Liver (tissue), 9 donors: ENCODE results near the gene TMED3. TPM values are rescaled to one million over a fixed set of nuclear protein-coding genes. Genes with fewer than 3 reads are reported as not detected.

ENCODE experiments used
- DNase-seq: peaks from one replicate; pipeline ENCODE4 v3.0.0-alpha.2; 2017; ENCODE audit warnings: low spot score
- H3K27ac ChIP-seq, 2 donors: one replicate each; pipeline ENCODE4 v1.7.0; 2013; ENCODE audit warnings: inconsistent platforms in 2 of 2, low read length in 2 of 2, control low read depth in 1 of 2, low read depth in 1 of 2, mild to moderate bottlenecking in 1 of 2
- H3K27me3 ChIP-seq, 4 donors: one replicate each; pipeline versions ENCODE4 v1.6.1 to v1.7.0; 2013; ENCODE audit warnings: low read length in 3 of 4, inconsistent platforms in 1 of 4, mild to moderate bottlenecking in 1 of 4, moderate library complexity in 1 of 4; ENCODE audit not compliant: control insufficient read depth in 4 of 4, insufficient read depth in 4 of 4
- H3K36me3 ChIP-seq, 4 donors: one replicate each; pipeline versions ENCODE4 v1.6.1 to v1.7.0; 2013; ENCODE audit warnings: low read length in 3 of 4, mild to moderate bottlenecking in 3 of 4, low read depth in 1 of 4, moderate library complexity in 1 of 4; ENCODE audit not compliant: control insufficient read depth in 4 of 4, insufficient read depth in 3 of 4
- H3K4me1 ChIP-seq, 4 donors: one replicate each; pipeline versions ENCODE4 v1.6.1 to v1.7.0; 2013; ENCODE audit warnings: low read length in 3 of 4, mild to moderate bottlenecking in 3 of 4, moderate library complexity in 1 of 4; ENCODE audit not compliant: control insufficient read depth in 4 of 4, insufficient read depth in 4 of 4
- H3K4me3 ChIP-seq, 3 donors: one replicate each; pipeline versions ENCODE4 v1.6.1 to v1.7.0; 2013; ENCODE audit warnings: low read length in 3 of 3, control low read depth in 1 of 3, low read depth in 1 of 3, mild to moderate bottlenecking in 1 of 3
- H3K9ac ChIP-seq, 2 donors: one replicate each; pipeline ENCODE4 v1.7.0; 2013; ENCODE audit warnings: low read length in 2 of 2, mild to moderate bottlenecking in 2 of 2, moderate library complexity in 2 of 2, control low read depth in 1 of 2, low read depth in 1 of 2
- H3K9me3 ChIP-seq, 4 donors: one replicate each; pipeline versions ENCODE4 v1.6.1 to v1.7.0; 2013; ENCODE audit warnings: low read length in 3 of 4; ENCODE audit not compliant: control insufficient read depth in 4 of 4
- ATF3 ChIP-seq: IDR thresholded peaks from 2 replicates; pipeline ENCODE4 v1.6.1; 2016; ENCODE audit warnings: antibody characterized with exemption
- FOXA1 ChIP-seq: IDR thresholded peaks from 2 replicates; pipeline ENCODE4 v1.6.1; 2016; ENCODE audit warnings: antibody characterized with exemption
- GABPA ChIP-seq, 2 donors: IDR thresholded peaks in 1 of 2; conservative IDR thresholded peaks in 1 of 2; 2 replicates each; pipeline ENCODE4 v1.6.1; 2016; ENCODE audit warnings: antibody characterized with exemption in 2 of 2, mild to moderate bottlenecking in 1 of 2, moderate library complexity in 1 of 2
- HNF4G ChIP-seq: IDR thresholded peaks from 2 replicates; pipeline ENCODE4 v1.6.1; 2016; ENCODE audit warnings: antibody characterized with exemption
- JUND ChIP-seq, 2 donors: IDR thresholded peaks; 2 replicates each; pipeline ENCODE4 v1.6.1; 2016; ENCODE audit warnings: antibody characterized with exemption in 2 of 2
- NR2F2 ChIP-seq: IDR thresholded peaks from 2 replicates; pipeline ENCODE4 v1.6.1; 2016; ENCODE audit warnings: antibody characterized with exemption
- RAD21 ChIP-seq, 2 donors: IDR thresholded peaks; 2 replicates each; pipeline ENCODE4 v1.6.1; 2016; ENCODE audit warnings: antibody characterized with exemption in 2 of 2, mild to moderate bottlenecking in 2 of 2
- REST ChIP-seq: IDR thresholded peaks from 2 replicates; pipeline ENCODE4 v1.6.1; 2016; ENCODE audit warnings: antibody characterized with exemption, mild to moderate bottlenecking
- RXRA ChIP-seq, 2 donors: IDR thresholded peaks; 2 replicates each; pipeline ENCODE4 v1.6.1; 2017 to 2018; ENCODE audit warnings: antibody characterized with exemption in 2 of 2, mild to moderate bottlenecking in 1 of 2
- WGBS: extraction: QIAGEN DNeasy Blood & Tissue Kit; methylation state at CpG from one replicate; pipeline ENCODE4 v1.1.7; 2013; 5-methylcytosine and 5-hydroxymethylcytosine counted together
- polyA plus RNA-seq, 2 donors: library from polyadenylated mRNA; stranded (reverse) in 1 of 2; unstranded in 1 of 2; fragments of 200-250 nt in 1 of 2; fragments of >200 nt in 1 of 2; fragmentation: Nextera tagmentation in 1 of 2; extraction: Ambion mirVana in 1 of 2; gene quantifications; one replicate each; pipeline versions ENCODE4 v1.2.1 to v1.2.3, GENCODE V29; 2013 to 2015
- total RNA-seq, 2 donors: library from RNA; depleted of rRNA; stranded (reverse); fragments of >200 nt; gene quantifications; one replicate each; pipeline ENCODE4 v1.2.3, GENCODE V29; 2014
- TF ChIP-seq, protein P1 (sequence below): IDR thresholded peaks from 2 replicates; pipeline ENCODE4 v1.6.1; 2016; ENCODE audit warnings: antibody characterized with exemption
- TF ChIP-seq, protein P2 (sequence below): IDR thresholded peaks from 2 replicates; pipeline ENCODE4 v1.6.1; 2016; ENCODE audit warnings: antibody characterized with exemption
- donor health status: healthy.
- donor health status: healthy.
- donor health status: healthy.
- donor health status: healthy.
- donor health status: healthy.

TMED3 gene
- total and polyA plus RNA-seq, 4 donors: 11.0 to 28.1 (median 14.0) TPM

DNA sequence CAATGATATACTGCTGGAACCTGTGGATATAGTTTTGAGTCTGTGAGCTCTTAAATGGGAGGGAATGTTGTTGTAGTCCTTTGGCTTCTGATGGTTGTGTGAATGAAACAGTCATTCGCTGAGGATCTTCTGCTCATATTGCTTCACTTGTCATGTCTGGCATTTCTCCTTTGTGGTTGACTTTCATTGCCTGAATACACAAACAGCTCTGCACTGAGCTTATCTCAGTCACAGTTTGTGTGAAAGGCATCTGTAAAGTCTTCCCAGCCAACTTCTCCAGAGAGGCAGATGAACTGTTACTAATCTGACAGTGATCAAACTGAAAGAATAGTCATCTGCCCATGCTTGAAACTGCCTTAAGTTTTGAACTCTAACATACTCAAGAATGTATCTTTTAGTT lies 59.8 kb downstream of the TMED3 start:
- Histone ChIP-seq H3K4me3 (no peak overlapping the region), H3K4me1 (no peaks in the 10 kb centered on the region), H3K27me3 (no peaks in the 10 kb centered on the region), H3K9ac (no peak overlapping the region), H3K9me3 (no peaks in the 10 kb centered on the region), H3K27ac (no peak overlapping the region), H3K36me3 (no peaks in the 10 kb centered on the region)
- no peak for DNase-seq
- TF ChIP-seq HNF4G (no peak), JUND (IDR thresholded peaks at IDR 0.05) (no peak), NR2F2 (no peak), RXRA (IDR thresholded peaks at IDR 0.05) (no peak), GABPA (IDR thresholded peaks at IDR 0.05 in 1 of 2, conservative IDR thresholded peaks at IDR 0.05 in 1 of 2) (no peak), RAD21 (IDR thresholded peaks at IDR 0.05) (no peak)
- WGBS: 67% methylated on average over 1 of the region's 1 CpG

- Histone ChIP-seq H3K9me3 (no peaks in the 10 kb centered on the region), H3K27me3 (no peaks in the 10 kb centered on the region), H3K4me1 (no peaks in the 10 kb centered on the region), H3K36me3 (no peaks in the 10 kb centered on the region), H3K4me3 (no peak overlapping the region), H3K27ac (no peak overlapping the region), H3K9ac (no peak overlapping the region)
- WGBS: 98% methylated on average over 1 of the region's 1 CpG
- no peak for TF ChIP-seq ATF3
- no peak for TF ChIP-seq RXRA (IDR thresholded peaks at IDR 0.05)
- DNase-seq: no peak
Measured at GRCh38 chr15:79371591-79371990, 60.7 kb downstream of the TMED3 start.

DNA sequence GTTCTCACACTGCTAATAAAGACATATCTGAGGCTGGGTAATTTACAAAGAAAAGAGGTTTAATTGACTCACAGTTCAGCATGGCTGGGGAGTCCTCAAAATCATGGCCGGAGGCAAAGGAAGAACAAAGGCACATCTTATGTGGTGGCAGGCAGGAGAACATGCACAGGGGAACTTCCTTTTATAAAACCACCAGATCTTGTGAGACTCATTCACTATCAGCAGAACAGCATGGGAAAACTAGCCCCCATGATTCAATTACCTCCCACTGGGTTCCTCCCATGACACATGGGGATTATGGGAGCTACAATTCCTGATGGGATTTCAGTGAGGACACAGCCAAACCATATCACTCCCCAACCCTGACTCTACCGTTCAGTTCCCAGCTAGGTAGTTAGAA lies 61.5 kb downstream of the TMED3 start:
- no peaks in the 10 kb centered on the region for H3K4me1 ChIP-seq
- H3K27ac ChIP-seq: no peak overlapping the region
- no peak for DNase-seq
- H3K36me3 ChIP-seq: no peaks in the 10 kb centered on the region
- TF ChIP-seq REST (no peak), RAD21 (IDR thresholded peaks at IDR 0.05) (no peak), RXRA (IDR thresholded peaks at IDR 0.05) (no peak), FOXA1 (no peak)
- TF ChIP-seq, protein P1, sequence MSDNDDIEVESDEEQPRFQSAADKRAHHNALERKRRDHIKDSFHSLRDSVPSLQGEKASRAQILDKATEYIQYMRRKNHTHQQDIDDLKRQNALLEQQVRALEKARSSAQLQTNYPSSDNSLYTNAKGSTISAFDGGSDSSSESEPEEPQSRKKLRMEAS: no peak
- TF ChIP-seq, protein P2, sequence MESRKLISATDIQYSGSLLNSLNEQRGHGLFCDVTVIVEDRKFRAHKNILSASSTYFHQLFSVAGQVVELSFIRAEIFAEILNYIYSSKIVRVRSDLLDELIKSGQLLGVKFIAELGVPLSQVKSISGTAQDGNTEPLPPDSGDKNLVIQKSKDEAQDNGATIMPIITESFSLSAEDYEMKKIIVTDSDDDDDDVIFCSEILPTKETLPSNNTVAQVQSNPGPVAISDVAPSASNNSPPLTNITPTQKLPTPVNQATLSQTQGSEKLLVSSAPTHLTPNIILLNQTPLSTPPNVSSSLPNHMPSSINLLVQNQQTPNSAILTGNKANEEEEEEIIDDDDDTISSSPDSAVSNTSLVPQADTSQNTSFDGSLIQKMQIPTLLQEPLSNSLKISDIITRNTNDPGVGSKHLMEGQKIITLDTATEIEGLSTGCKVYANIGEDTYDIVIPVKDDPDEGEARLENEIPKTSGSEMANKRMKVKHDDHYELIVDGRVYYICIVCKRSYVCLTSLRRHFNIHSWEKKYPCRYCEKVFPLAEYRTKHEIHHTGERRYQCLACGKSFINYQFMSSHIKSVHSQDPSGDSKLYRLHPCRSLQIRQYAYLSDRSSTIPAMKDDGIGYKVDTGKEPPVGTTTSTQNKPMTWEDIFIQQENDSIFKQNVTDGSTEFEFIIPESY: no peak
- WGBS: 78% methylated on average over 2 of the region's 2 CpGs
- H3K27me3 ChIP-seq: no peaks in the 10 kb centered on the region
- no peak overlapping the region for H3K4me3 ChIP-seq
- no peak overlapping the region for H3K9ac ChIP-seq
- no peaks in the 10 kb centered on the region for H3K9me3 ChIP-seq

Other genes starting within 250 kb of the TMED3 start
- gene RASGRF1, start 220.3 kb upstream of the TMED3 start, total RNA-seq: under 1 TPM in 1 of 2 donors, not detected in 1; 0.28 TPM
- not detected for gene RASGRF1, start 220.3 kb upstream of the TMED3 start, polyA plus RNA-seq
- under 1 TPM in 1 of 2 donors, not detected in 1; under 0.01 TPM for gene ANKRD34C, start 28.4 kb upstream of the TMED3 start, total RNA-seq
- gene ANKRD34C, start 28.4 kb upstream of the TMED3 start, polyA plus RNA-seq: not detected
- gene MINAR1, start 121.2 kb downstream of the TMED3 start, total RNA-seq: under 1 TPM; 0.08 to 0.14 TPM
- gene MINAR1, start 121.2 kb downstream of the TMED3 start, polyA plus RNA-seq: under 1 TPM; 0.01 to 0.06 TPM